K562 (cell line): ENCODE results near the gene ZNF48. TPM values are rescaled to one million over a fixed set of nuclear protein-coding genes. Genes with fewer than 3 reads are reported as not detected.

Source experiments
- ARID1B ChIP-seq: fragments of 450-650 bp; IDR thresholded peaks from 2 replicates; pipeline ENCODE4 v1.6.1; 2016; ENCODE audit warnings: antibody characterized with exemption, mild to moderate bottlenecking, inconsistent platforms
- CHD7 ChIP-seq: fragments of 200-600 bp; sonication (generic); IDR thresholded peaks from one replicate; pipeline ENCODE4 v1.6.1; 2012; ENCODE audit warnings: mild to moderate bottlenecking, low read depth, low read length, inconsistent platforms
- GATAD2A ChIP-seq: fragments of 450-650 bp; IDR thresholded peaks from 2 replicates; pipeline ENCODE4 v1.6.1; 2017
- HNRNPUL1 ChIP-seq: fragments of 200-400 bp; formaldehyde crosslinking; IDR thresholded peaks from 2 replicates; pipeline ENCODE4 v1.6.1; 2017; ENCODE audit warnings: low read length
- LARP7 ChIP-seq: fragments of 450-650 bp; IDR thresholded peaks from 2 replicates; pipeline ENCODE4 v1.6.1; 2016
- NR2C2 ChIP-seq, 2 experiments: fragments of 200-800 bp in 1 of 2; sonication (Bioruptor generic) in 1 of 2; sonication (generic) in 1 of 2; formaldehyde crosslinking in 1 of 2; IDR thresholded peaks; 2 replicates each; pipeline versions ENCODE4 v1.6.1 to v1.8.0; 2016 to 2022; ENCODE audit warnings: mild to moderate bottlenecking in 1 of 2, missing compliant biosample characterization in 1 of 2, missing genetic modification characterization in 1 of 2, missing genetic modification reagents in 1 of 2
- NR2F6 ChIP-seq: fragments of 450-650 bp; formaldehyde crosslinking; IDR thresholded peaks from 2 replicates; pipeline ENCODE4 v1.4.0; 2020; ENCODE audit warnings: mild to moderate bottlenecking
- TAF1 ChIP-seq: IDR thresholded peaks from 2 replicates; pipeline ENCODE4 v1.6.1; 2011; ENCODE audit warnings: mild to moderate bottlenecking, low read length, moderate library complexity; ENCODE audit not compliant: insufficient read depth, control insufficient read depth, severe bottlenecking; ENCODE audit errors: extremely low read depth
- TBL1XR1 ChIP-seq, 2 experiments: IDR thresholded peaks; 2 replicates each; pipeline ENCODE4 v1.6.1; 2012; ENCODE audit warnings: improper control_type of control experiment in 2 of 2, low read length in 2 of 2, mild to moderate bottlenecking in 1 of 2
- TCF7L2 ChIP-seq: fragments of 150-350 bp; IDR thresholded peaks from 2 replicates; pipeline ENCODE4 v1.6.1; 2016; ENCODE audit warnings: low read depth, mild to moderate bottlenecking, low read length, moderate library complexity
- polyA plus RNA-seq, 8 experiments: library from polyadenylated mRNA; depleted of rRNA in 4 of 8; stranded (reverse) in 5 of 8; unstranded in 3 of 8; fragments of >200 nt; fragmentation: Nextera tagmentation in 2 of 8; fragmentation: Illumina TruSeq in 1 of 8; extraction: Ambion mirVana in 2 of 8; extraction: Trizol in 1 of 8; gene quantifications; 2 replicates each; pipeline versions ENCODE4 v1.2.1 to v1.2.3, GENCODE V29; 2011 to 2014; ENCODE audit warnings: inconsistent platforms in 1 of 8, missing spikeins in 1 of 8
- total RNA-seq, 7 experiments: library from RNA; depleted of rRNA in 6 of 7; stranded (reverse); fragments of >200 nt in 6 of 7; fragmentation: Illumina TruSeq in 2 of 7; extraction: Trizol in 2 of 7; gene quantifications; 2 replicates each; pipeline versions ENCODE4 v1.2.1 to v1.2.3, GENCODE V29; 2011 to 2021; ENCODE audit warnings: low replicate concordance in 1 of 7
- TF ChIP-seq, protein P1 (sequence below): fragments of 450-650 bp; IDR thresholded peaks from 2 replicates; pipeline ENCODE4 v1.6.1; 2016; ENCODE audit warnings: borderline replicate concordance

ZNF48 gene
- total and polyA plus RNA-seq, 9 of the 15 experiments (the other 6 are each of a cell fraction or from before 2014, with no cell fraction given) = 0.38 to 11.6 (median 4.7) TPM

DNA sequence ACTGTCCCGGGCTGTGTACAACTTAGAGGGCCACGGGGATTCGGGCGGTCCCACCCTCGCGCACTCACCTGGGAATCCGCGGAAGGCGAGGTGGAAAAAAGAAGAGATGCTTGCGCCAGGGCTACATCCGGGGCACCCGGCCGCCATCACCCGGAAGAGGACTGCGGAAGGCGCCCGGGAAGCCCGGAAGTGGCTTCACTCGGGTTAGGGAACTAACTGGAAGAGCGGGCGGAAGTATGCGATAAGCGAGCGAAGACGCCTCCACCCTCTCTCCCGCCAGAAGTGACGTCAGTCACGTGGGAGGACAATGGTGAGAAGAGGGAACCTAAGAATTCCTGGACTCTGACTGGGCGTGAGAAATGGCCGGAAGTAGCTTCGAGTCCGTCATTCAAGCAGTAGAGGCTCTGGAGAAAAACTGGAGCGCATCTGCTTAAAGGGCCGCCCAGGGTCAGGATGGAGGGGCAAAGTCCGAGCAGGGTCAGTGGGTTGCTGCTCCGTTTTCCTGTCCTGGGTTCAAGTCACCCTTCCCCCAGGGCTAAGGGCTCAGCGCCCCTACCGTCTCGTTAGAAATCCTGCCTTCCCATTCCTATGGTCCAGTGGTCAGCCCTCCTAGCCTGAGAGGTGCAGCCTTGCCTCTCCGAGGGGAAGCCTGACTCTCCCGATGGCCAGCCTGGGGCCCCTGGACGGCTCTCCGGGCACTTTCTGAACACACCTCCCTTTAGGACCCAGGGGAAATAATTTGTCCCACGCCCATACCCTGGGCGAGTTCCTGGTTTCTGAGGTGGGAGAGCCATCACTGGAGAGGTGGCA lies 39.9 kb upstream of the ZNF48 start, which contains the start of gene CD2BP2 (continued):
- TF ChIP-seq TBL1XR1 (IDR thresholded peaks at IDR 0.05; ENCODE audit: low read length in 2 of 2) (peak in 1 of 2 experiments; percentile 64; a peak in 2 of 4 replicates), TAF1 (peak; percentile 89), HNRNPUL1 (no peak), CHD7 (no peak), NR2F6 (CRISPR knock-in tag) (no peak), LARP7 (no peak), NR2C2 (CRISPR knock-in tag; IDR thresholded peaks at IDR 0.05) (peak; percentile 89), NR2C2 (tag; IDR thresholded peaks at IDR 0.05) (peak; percentile 100), GATAD2A (no peak), TCF7L2 (no peak), ARID1B (peak; percentile 49)
- TF ChIP-seq, protein P1, sequence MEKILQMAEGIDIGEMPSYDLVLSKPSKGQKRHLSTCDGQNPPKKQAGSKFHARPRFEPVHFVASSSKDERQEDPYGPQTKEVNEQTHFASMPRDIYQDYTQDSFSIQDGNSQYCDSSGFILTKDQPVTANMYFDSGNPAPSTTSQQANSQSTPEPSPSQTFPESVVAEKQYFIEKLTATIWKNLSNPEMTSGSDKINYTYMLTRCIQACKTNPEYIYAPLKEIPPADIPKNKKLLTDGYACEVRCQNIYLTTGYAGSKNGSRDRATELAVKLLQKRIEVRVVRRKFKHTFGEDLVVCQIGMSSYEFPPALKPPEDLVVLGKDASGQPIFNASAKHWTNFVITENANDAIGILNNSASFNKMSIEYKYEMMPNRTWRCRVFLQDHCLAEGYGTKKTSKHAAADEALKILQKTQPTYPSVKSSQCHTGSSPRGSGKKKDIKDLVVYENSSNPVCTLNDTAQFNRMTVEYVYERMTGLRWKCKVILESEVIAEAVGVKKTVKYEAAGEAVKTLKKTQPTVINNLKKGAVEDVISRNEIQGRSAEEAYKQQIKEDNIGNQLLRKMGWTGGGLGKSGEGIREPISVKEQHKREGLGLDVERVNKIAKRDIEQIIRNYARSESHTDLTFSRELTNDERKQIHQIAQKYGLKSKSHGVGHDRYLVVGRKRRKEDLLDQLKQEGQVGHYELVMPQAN = peak; percentile 49; the same call in 1 of the 2 replicates
